LNCaP clone FGC (cell line): ENCODE data around the gene MPEG1.

Experiments
- DNase-seq: peaks from one replicate; pipeline ENCODE4 v3.0.0-alpha.2; 2011; ENCODE audit warnings: low read depth
- H3K4me3 ChIP-seq: 2 replicates; pipeline ENCODE4 v1.5.1; 2011; ENCODE audit warnings: mild to moderate bottlenecking, low read depth, low read length, control low read depth
- TF ChIP-seq, protein P1 (sequence below): IDR thresholded peaks from 2 replicates; pipeline ENCODE4 v1.5.1; 2012; ENCODE audit warnings: mild to moderate bottlenecking; ENCODE audit not compliant: control insufficient read depth, insufficient read depth; ENCODE audit errors: extremely low read depth

The MPEG1 gene

DNA sequence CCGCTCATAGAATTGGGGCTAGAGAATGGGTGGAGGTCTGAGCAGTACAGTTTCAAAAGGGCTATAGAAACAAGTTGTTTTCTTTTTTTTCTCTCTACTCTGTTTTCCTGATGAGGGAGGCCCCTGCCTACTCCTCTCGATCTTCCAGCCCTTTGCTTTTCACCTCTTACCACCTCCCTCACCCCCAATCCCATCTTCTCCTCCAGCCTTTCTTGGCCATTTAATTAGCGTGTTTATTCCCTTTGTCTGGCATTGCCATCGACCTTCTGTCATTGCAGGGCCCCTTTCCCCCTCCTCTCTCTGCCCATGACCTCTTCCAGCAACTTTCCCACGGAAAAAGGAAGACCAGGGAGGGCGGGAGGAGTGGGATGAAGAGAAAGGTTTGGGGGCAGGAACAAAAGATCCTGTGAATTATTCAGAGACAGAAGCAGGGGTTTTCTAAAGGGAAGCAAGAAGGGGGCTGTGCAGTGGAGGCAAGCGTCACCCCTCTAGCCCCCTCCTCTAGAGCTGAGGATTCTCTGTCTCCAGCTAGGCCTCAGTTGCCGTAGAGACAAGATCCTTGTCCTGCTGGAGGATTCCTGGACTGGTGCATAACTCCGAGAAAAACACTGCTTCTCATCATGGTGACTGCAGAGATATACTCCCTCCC, 27.9 kb downstream of the MPEG1 start:
- TF ChIP-seq, protein P1, sequence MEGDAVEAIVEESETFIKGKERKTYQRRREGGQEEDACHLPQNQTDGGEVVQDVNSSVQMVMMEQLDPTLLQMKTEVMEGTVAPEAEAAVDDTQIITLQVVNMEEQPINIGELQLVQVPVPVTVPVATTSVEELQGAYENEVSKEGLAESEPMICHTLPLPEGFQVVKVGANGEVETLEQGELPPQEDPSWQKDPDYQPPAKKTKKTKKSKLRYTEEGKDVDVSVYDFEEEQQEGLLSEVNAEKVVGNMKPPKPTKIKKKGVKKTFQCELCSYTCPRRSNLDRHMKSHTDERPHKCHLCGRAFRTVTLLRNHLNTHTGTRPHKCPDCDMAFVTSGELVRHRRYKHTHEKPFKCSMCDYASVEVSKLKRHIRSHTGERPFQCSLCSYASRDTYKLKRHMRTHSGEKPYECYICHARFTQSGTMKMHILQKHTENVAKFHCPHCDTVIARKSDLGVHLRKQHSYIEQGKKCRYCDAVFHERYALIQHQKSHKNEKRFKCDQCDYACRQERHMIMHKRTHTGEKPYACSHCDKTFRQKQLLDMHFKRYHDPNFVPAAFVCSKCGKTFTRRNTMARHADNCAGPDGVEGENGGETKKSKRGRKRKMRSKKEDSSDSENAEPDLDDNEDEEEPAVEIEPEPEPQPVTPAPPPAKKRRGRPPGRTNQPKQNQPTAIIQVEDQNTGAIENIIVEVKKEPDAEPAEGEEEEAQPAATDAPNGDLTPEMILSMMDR: no peak
- DNase-seq: no peak
- H3K4me3 ChIP-seq: no peak overlapping the region

DNA sequence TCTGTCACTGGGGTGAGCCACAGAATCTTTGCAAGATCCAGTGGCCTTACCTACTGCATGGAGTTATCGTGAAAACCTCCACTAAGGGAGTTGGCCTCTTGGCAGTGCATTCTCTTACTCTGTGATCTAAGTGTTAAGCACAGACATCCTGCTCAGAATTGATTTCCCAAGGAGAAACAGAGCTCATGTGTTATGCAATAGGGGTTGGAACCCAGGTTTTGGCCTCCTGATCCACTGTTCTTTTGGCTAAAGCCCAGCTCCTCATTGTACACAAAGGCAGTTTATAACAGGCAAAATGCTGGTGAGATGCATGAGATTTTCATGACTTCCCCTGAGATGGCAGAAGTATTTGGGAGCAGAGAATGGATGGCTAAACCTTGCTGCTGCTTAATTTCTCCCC, 29.0 kb downstream of the MPEG1 start:
- TF ChIP-seq, protein P1: no peak
- no peak overlapping the region for H3K4me3 ChIP-seq
- no peak for DNase-seq

DNA sequence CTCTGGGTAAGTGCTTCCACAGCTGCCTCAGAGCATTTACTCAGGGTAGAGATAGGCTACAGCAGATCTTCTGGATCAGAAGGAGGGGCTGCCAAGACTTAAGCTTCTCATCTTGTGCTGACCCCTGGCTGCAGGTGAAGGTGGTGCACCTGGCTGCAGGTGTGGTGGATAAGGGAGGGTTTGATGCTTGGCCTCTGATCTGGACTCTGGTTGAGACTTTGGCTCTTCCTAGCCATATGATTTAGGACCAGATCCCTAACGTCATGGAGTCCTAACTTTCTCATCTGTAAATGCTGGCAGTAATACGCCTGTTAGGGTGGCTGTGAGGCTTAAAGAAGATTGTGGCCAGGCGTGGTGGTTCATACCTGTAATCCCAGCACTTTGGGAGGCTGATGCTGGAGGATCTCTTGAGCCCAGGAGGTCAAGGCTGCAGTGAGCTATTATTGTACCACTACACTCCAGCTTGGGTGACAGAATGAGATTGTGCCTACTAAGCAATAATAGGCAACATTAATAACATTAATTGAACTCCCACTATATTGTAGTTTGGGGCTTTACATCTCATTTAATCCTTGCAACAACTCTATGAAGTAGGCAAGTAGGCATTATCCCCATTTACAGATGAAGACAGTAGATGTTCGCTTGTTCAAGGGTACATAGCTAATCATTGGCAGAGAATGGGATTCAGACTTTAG, 30.1 kb downstream of the MPEG1 start:
- TF ChIP-seq, protein P1: peak; percentile 5; the same call in 1 of the 2 replicates
- no peak overlapping the region for H3K4me3 ChIP-seq
- DNase-seq: no peak

DNA sequence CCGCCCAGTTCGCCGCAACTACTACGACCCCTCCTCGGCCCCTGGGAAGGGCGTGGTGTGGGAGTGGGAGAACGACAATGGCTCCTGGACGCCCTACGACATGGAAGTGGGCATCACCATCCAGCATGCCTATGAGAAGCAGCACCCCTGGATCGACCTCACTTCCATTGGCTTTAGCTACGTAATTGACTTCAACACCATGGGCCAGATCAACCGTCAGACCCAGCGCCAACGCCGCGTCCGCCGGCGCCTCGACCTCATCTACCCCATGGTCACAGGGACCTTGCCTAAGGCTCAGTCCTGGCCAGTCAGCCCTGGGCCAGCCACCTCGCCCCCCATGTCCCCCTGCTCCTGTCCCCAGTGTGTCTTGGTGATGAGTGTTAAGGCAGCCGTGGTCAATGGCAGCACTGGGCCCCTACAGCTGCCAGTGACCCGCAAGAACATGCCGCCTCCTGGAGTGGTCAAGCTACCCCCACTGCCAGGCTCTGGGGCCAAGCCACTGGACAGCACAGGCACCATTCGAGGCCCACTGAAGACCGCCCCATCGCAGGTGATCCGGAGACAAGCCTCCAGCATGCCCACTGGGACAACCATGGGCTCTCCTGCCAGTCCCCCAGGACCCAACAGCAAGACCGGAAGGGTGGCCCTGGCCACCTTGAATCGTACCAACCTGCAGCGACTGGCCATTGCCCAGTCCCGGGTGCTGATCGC, 30.8 kb downstream of the MPEG1 start:
- H3K4me3 ChIP-seq: no peak overlapping the region
- TF ChIP-seq, protein P1: no peak
- DNase-seq: no peak

DNA sequence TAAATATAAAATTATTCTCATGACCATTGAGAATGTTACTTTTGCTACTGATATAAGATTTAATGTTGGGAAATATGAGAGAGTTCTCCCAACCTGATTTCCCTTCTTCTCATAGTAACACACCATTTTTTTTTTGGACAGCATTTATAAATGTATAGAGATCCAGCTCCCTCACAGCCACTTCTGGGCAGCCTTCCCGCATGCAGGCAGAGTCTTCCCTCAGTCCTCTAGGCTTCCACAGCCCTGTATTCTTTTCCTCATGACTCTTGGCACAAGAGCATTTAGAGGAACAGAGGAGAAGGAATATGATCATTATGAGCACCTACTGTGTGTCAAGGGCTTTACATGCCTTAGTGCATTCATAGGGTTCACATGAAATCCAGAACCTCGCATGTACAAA, 31.8 kb downstream of the MPEG1 start:
- DNase-seq: no peak
- TF ChIP-seq, protein P1: no peak
- no peak overlapping the region for H3K4me3 ChIP-seq

DNA sequence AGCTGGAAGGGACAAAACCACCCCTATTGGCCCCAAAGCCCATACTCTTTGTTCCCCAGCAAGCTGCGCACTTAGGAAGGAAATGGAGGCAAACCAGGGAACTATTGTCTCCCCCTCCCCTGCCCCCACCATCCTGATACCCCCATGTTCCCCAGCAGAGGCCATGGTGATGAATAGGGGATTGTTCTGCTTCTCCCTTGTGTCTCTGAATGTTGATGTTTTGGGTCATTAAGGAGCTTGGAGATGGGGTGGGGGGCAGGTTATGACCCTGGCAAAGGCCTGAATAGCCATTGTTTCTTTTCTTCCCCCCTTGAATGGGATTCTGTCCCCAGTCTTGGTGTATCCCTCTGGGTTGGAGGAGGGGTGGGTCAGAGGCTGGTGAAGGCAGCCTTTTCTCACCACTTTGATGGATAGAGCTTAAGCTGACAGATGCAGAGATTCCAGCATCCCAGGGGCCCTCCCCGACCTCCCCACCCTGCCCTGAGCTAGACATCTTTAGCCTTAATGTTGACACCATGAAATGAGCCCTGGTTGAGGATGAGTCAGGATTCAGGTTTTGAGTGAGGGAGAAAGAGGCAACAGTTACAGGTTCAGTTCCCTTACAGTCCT, 32.5 kb downstream of the MPEG1 start:
- no peak for DNase-seq
- TF ChIP-seq, protein P1: no peak
- H3K4me3 ChIP-seq: no peak overlapping the region
